Skin epidermis (tissue), 12 donors: Measurements from ENCODE around the gene PLSCR1.

Source experiments
- H3K27ac ChIP-seq, 21 experiments: fragments of 200-600 bp; sonication (generic) in 11 of 21; one replicate each; pipeline ENCODE4 v1.5.0; 2020; ENCODE audit warnings: mild to moderate bottlenecking in 3 of 21, inconsistent platforms in 2 of 21, moderate library complexity in 2 of 21
- H3K4me3 ChIP-seq, 7 experiments: fragments of 200-600 bp; sonication (generic) in 2 of 7; one replicate each; pipeline ENCODE4 v1.5.0; 2020; ENCODE audit warnings: inconsistent platforms in 2 of 7, mild to moderate bottlenecking in 2 of 7, moderate library complexity in 1 of 7

PLSCR1 gene, protein sequence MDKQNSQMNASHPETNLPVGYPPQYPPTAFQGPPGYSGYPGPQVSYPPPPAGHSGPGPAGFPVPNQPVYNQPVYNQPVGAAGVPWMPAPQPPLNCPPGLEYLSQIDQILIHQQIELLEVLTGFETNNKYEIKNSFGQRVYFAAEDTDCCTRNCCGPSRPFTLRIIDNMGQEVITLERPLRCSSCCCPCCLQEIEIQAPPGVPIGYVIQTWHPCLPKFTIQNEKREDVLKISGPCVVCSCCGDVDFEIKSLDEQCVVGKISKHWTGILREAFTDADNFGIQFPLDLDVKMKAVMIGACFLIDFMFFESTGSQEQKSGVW

DNA sequence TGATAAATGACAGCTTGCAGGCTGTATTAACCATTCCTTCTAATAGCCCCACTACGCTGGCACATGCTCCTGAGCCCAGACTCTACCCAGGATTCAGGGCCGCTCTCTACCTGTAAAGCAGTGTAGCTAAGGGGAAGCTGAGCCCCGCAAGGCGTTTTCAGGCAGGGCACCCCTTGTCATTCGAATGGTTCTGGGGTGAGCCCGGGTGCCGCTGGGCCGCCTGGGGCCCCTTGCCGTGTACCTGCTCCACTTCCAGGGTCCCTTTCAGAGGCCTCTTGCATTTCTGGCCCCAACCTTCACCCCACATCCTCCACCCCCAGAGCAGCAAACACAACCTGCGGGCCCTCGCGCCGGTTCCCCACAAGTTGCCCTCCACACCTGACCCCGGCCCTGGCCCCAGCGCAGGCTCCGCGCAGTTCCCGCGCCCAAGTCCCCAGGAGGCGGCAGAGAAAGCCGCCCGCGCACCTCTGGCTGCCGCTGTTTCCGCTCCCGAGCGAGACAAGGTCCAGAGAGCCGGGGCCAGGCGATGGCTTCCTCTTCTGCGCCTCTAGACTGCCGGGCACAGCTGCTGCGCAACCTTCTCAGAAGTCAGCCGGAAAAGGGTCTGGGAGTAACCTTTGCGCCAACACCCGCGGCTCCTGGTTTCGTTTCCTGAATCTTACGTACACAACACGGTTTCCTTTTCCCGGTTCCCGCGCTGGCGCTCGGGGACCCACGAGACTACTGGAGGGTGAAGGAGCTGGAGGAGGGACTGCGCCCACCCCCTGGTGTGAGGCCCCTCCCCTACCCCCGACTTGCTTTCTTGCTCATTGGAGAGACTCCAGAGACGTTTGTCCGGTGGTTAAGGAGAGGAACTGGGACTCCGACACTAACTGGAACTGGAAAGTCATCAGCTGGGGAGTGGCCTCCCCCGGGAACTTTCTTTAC lies at the start of gene PLSCR1:
PLSCR1 (minus strand) TSS at position 606 of the 927 bp plus-strand sequence. CDS start 8,055 bp downstream, outside the sequence.
- peak within 1 kb of the TSS; percentile 51 to 87 (median 82) for H3K4me3 ChIP-seq
- H3K27ac ChIP-seq, result peak within 1 kb of the TSS; percentile 79 to 99 (median 96)

DNA sequence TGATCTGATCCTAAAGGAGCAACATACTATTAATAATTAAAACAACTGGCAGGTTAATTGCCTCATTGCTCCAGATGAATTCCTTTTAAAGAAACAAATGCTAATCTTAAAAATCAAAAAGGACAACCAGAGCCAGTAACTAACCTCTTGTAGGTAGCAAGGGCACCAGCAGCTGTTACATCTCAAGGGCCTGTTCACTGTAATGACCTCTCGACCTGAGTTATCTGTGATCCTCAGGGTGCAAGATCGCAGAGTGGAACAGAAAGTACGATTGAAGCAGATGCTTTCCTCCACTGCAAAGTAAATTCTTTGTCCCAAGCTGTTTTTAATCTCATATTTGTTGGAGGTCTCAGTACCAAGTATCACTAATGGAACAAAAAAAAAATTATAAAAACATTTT lies 49.4 kb upstream of the PLSCR1 start:
- Histone ChIP-seq H3K27ac (no peak overlapping the region), H3K4me3 (no peak overlapping the region)

DNA sequence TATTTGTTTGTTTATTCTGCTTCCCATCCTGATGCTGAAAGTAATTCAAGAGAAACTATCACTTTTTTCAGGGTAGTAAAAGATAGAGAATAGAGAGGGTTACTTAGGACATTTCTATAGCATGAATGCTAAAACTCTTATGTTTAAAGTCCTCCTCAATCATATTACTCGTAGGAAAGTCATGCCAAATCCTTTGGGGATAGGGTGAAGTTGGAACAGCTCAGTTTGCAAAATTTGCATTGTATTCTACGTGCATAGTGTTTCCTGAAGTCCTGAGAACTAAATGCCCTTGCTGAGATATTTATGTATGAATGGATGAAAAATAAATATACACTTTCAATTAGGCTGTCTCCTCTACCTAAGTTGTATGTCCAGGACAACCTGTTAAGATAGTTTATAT lies 46.1 kb upstream of the PLSCR1 start:
- H3K4me3 ChIP-seq, result no peak overlapping the region
- H3K27ac ChIP-seq, result no peak overlapping the region

DNA sequence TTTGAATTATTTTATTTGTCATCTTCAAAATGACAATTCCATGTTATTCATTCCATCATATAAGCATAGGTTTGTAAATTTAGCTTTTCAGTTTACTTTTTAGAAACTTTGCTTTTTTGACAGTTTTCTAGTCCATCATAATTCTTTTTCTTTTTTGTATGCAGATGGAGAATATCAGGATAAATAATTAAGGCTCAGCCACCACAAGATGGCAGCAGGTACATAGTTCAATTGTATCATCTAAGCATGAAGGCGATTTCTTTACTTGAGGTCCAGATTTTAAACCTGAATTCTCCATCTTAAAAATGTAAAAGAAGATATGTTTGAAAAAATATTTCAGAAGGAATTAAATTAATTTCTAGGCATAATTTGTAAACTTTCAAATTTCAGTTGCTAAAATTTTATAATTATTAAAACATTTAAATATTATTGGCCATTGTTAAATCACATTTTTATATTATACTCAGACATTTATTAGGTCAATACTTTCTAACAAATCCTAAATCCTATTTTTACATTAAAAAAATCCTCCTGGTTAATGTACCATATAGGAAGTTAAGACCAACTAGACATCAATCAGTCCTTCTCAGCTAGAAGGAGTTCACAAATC lies 45.6 kb upstream of the PLSCR1 start:
- no peak overlapping the region for H3K27ac ChIP-seq
- no peak overlapping the region for H3K4me3 ChIP-seq

DNA sequence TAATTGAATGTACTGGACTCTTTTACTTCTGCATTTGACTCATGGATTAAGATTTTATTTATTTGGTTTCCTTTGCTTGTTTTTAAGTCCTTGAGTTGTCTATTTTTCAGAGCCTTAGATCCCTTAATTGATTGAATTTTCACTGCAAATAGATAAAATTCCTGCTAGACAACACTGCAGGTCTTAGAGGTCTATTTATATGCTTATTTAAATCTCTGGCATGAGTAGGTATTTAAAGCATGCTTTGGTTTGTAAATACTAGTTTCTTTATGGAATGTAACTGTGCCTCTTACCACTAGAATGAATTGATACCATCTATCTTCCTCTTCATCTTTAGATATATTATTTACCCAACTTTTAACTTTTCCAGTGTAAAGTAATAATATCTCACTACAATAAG lies 40.7 kb upstream of the PLSCR1 start:
- no peak overlapping the region for H3K27ac ChIP-seq
- no peak overlapping the region for H3K4me3 ChIP-seq

DNA sequence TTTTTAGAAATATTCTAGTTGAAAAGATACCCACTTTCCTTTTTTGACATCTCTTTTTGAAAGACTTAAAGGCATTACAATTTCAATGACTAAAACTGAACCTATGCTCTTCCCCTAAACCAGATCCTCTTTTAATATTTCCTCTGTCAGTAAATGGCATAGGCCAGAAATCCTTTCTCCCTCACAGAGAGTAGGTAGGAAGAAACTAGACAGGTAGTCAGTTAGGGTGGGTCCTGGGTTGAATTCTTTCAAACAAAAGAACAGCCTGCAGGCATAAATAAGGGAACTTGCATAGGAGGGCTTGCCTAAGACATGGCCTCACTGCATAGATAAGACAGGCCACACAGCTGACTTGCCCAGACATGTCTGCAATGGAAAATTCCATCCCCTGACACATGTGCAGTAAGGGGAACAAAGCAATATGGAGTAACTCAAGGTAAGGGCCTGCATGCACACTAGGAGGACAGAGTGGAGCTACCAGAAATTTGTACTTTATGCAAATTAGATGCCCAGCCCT lies 37.6 kb upstream of the PLSCR1 start:
- H3K4me3 ChIP-seq, result no peak overlapping the region
- H3K27ac ChIP-seq, result no peak overlapping the region

DNA sequence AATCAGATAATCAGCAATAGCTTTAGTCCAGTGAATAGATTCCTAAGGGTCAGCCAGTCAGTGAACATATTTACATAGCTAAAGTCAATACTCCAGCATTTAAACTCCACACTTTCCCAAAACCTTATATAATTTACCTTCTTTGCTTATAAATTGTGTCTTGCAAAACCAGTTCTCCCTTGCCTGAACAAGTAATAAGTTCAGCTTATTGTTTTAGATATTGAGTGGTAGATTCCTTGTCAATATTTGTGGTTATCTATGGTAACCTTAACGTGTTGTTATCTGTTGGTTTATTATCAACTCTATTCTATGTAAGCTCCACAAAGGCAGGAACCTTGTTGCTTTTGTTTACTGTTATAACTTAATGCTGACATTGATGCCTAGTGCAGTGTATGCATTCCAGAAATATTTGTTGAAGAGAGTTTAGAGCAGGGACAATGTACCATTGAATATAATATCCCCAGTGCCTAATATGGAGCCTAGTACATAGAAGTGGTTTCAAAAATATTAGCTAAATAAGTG lies 36.7 kb upstream of the PLSCR1 start:
- H3K27ac ChIP-seq, result no peak overlapping the region
- no peak overlapping the region for H3K4me3 ChIP-seq

DNA sequence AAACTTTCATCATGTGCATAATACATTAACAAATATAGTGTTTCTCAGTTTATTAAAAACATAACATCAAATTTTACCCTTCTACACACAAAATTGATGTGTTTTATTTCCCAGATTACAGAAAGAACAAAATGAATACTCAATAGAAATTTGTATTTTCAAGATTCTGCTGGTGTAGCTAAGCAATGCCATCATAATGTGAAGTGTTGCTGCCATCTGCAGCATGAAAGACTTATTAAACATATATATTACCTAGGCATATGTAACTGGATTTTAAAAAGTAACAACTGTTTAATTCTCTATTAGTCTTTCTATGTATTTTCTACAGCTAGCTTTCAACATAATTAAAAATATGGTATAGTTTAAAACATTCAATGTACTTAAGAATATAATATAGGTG lies 33.3 kb upstream of the PLSCR1 start:
- H3K4me3 ChIP-seq, result no peak overlapping the region

DNA sequence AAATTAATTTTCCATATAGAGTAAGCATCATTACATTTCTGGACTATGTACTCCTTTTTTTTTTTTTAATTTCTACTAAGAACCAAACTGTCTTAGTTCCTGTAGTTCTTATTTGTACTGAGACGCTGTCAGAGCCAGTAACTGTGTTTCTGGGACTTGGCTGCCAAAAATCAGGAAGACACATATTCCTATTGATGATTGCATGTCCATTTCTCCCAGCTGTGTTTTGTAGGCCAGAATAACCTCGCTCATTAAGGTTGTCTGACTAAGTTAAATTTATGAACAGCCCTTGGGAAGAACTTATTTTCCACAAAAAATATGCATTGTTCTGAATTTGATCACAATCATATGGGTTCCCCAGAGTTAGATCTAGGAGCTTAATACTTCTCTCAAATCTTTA lies 31.2 kb upstream of the PLSCR1 start:
- no peak overlapping the region for H3K27ac ChIP-seq
- no peak overlapping the region for H3K4me3 ChIP-seq

More for the DNA sequence above, 33.3 kb upstream of the PLSCR1 start:
- no peak overlapping the region for H3K27ac ChIP-seq

DNA sequence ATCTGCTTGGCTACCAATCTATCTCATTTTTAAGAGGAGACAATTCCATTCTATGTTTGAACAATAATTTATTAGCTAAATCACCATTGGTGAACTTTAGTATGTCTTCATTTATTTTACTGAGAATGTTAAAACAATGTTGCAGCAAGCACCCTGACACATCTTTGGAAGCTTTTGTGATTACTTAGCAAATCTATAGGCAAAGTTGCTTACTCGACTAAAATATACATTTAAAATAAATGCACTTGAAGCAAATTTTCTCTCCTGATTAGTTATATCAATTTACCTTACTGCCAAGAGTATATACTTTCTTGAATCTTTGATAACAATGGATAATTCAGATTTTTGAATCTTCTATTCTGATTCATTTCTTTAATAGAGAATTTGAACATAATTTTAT lies 29.8 kb upstream of the PLSCR1 start:
- Histone ChIP-seq H3K4me3 (no peak overlapping the region), H3K27ac (no peak overlapping the region)

DNA sequence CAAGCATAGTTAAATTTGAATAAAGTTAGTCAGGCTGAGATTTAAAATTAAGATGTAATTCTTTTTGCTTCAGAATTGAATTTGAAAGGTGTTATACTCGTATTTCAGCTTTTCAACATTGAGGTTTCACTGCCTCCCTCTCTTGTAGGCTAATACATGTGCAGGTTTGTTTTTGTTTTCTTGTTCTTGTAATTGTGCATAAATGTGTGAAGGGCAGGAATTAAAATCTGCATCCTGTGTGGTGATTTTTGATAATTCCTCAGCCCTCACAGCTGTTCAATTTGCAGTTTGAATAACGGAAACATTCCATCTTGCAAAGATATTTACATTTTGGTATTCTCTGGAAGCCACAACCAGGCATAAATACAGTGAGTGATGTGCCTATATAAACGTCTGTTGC lies 24.9 kb upstream of the PLSCR1 start:
- H3K4me3 ChIP-seq, result no peak overlapping the region
- no peak overlapping the region for H3K27ac ChIP-seq

DNA sequence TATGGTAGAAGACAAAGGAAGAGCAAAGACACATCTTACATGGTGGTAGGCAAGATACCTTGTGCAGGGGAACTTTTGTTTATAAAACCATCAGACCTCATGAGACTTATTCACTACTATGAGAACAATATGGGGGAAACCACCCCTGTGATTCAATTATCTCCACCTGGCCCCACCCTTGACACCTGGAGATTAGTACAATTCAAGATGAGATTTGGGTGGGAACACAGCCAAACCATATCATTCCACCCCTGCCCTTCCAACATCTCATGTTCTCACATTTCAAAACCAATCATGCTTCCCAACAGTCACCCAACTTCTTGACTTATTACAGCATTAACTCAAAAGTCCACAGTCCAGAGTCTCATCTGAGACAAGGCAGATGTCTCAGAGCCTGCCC lies 21.7 kb upstream of the PLSCR1 start:
- H3K27ac ChIP-seq, result no peak overlapping the region

DNA sequence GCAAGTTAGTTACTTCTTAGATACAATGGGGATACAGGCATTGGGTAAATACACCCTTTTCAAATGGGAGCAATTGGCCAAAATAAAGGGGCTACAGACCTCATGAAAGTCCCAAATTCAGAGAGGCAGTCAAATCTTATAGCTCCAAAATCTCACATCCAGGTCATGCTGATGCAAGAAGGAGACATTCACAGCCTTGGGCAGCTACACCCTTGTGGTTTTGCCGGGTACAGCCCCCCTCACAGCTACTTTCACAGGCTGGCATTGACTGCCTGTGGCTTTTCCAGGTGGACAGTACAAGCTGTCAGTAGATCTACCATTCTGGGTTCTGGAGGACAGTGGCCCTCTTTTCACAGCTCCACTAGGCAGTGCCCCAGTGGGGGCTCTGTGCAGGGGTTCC lies 17.5 kb upstream of the PLSCR1 start:
- Histone ChIP-seq H3K4me3 (no peak overlapping the region), H3K27ac (no peak overlapping the region)

More for the DNA sequence above, 21.7 kb upstream of the PLSCR1 start:
- no peak overlapping the region for H3K4me3 ChIP-seq

DNA sequence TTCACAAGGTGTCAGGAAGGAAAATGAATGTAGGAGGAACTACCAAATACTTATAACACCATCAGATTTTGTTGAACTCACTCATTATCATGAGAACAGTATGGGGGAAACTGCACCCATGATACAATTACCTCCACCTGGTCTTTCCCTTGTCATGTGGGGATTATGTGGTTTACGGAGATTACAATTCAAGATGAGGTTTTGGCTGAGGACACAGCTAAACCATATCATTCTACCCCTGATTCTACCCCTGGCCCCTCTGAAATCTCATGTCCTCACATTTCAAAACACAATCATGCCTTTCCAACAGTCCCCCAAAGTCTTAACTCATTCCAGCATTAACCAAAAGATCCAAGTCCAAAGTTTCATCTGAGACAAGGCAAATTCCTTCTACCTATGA lies 17.1 kb upstream of the PLSCR1 start:
- H3K4me3 ChIP-seq, result no peak overlapping the region

DNA sequence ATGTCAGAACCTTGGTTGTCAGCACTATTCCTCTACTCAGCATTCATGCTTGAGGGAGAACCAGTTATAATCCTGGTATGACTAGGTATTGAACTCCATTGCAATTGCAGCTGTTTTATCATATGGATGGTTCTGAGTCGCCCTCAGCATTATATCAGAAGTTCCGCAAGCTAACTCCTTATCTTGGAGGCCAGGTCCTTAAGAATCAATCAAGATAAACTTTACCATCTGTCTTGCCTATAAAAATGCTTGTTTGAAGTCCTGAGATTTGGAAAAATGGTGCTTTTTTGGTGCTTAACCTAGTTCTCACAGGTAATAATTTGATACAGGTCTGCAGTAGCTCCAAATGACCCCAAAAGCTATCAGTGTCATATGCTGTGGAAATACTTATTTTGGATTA lies 16.3 kb upstream of the PLSCR1 start:
- no peak overlapping the region for H3K27ac ChIP-seq
- H3K4me3 ChIP-seq, result no peak overlapping the region

More for the DNA sequence above, 17.1 kb upstream of the PLSCR1 start:
- no peak overlapping the region for H3K27ac ChIP-seq

DNA sequence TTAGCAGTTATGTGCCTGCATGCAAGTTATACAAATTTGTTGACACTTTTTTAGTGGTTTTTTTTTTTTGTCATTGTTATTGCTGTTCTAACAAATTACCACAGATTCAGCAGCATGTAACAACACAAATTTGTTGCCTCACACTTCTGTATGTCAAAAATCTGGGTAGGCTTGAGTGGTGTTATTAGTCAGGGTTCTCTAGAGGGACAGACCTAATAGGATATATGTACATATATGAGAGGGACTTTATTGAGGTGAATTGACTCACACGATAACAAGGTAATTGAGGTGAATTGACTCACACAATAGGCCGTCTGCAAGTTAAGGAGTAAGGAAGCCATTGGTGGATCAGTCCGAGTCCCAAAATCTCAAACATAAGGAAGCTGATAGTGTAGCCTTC lies 15.0 kb upstream of the PLSCR1 start:
- H3K27ac ChIP-seq, result no peak overlapping the region
- no peak overlapping the region for H3K4me3 ChIP-seq

DNA sequence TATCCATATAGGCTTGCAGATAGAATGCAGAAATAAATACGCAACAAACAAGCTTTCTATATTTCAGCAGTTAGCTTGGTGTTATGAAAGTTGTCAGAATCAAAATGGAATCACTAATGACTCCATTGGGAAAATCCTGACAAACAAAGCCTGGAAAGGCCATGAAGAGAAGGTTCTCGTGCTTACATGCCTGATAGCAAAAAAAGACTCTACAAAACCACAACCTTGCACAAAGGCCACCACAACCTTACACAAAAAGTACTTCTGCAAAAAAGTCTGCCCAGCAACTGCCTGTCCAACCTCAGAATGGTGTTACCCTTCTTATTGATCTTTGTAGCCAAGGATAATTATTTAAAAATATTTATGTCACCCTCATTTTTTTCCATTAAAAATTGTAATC lies 14.4 kb upstream of the PLSCR1 start:
- H3K4me3 ChIP-seq, result no peak overlapping the region
- no peak overlapping the region for H3K27ac ChIP-seq

DNA sequence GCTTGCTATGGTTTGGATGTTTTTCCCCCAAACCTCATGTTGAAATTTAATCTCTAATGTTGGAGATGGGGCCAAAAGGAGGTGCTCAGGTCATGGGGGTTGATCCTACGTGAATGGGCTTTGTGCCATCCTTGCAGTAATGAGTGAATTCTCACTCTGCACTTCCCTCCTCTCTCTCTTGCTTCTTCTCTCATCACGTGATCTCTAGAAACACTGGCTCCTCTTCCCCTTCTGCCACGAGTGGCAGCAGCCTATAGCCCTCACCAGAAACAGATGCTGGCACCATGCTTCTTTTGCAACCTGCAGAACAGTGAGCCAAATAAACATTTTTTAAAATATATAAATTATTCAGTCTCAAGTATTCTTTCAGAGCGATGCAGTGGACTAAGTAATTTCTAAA lies 13.3 kb upstream of the PLSCR1 start:
- H3K4me3 ChIP-seq, result no peak overlapping the region
- H3K27ac ChIP-seq, result no peak overlapping the region

DNA sequence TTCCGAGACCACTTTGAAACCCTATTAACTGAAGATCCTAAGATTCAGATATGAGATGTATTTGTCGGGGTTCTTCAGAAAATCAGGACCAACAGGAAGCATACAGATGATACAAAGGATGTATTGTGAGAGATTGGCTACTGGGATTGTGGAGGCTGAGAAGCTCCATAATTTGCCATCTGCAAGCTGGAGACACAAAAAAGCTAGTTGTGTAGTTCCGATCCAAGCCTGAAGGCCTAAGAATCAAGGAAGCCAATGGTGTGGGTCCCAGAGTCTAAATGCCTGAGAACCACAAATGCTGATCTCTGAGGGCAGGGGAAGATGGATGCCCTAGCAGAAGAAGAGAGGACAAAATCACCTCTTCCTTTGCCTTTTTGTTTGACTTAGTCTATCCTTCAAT lies 10.9 kb upstream of the PLSCR1 start:
- Histone ChIP-seq H3K4me3 (no peak overlapping the region), H3K27ac (no peak overlapping the region)

DNA sequence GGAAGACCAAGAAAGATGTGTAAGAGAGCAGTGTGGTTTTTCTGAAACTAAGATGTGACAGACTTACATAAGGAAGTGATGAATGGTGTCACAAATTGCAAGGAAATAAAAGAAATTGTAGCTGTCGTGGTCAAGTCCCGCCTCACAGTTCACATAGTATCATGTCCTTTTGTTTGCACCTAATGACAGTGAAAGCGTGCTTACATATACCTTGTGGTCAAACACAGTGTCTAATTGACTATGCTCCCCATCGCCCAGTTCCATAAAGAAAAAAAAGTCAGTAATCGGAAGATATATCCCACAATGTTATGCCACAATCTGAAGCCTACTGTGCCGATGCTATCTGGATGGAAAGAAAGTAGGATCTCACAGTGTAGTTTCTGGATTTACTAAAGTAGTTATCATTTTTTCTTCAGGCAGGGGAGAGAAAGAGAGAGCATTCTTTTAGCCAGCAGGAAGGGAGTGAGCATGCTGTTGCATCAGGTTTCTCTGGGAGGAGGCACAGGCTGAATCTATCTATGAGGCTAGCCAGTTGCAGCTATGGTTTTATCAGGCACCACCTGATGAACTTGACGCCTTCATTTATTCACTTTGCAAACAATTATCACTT lies 9.8 kb upstream of the PLSCR1 start:
- Histone ChIP-seq H3K27ac (no peak overlapping the region), H3K4me3 (no peak overlapping the region)
